WTC11 (cell line): ENCODE data around the gene HCST. TPM values are rescaled to one million over a fixed set of nuclear protein-coding genes. Genes with fewer than 3 reads are reported as not detected.

ENCODE experiments used
- ATAC-seq: fragments of 200-7000 bp; cut with Tn5 transposase; 2 replicates; pipeline ENCODE4 v1.10.0; 2021; ENCODE audit warnings: mild to moderate bottlenecking, moderate library complexity
- CTCF ChIA-PET: fragments of 300-600 bp; sonication (Branson Sonifier 250); formaldehyde crosslinking; loops from one replicate; lab custom pipeline; 2021; ENCODE audit warnings: antibody characterized with exemption; lab: Charles Lee
- POLR2A ChIA-PET: fragments of 350-600 bp; sonication (Branson Sonifier 250); formaldehyde crosslinking; loops from one replicate; lab custom pipeline; 2021; ENCODE audit warnings: antibody characterized with exemption; lab: Charles Lee
- DNase-seq: peaks from one replicate; pipeline ENCODE4 v3.0.0; 2021; ENCODE audit warnings: low spot score
- H3K27ac Mint-ChIP-seq: 2 replicates; pipeline ENCODE4 v1.8.0; 2021; ENCODE audit warnings: mixed read lengths
- H3K27me3 Mint-ChIP-seq: 2 replicates; pipeline ENCODE4 v1.8.0; 2021; ENCODE audit warnings: low read depth, mild to moderate bottlenecking, moderate library complexity, mixed read lengths
- H3K36me3 Mint-ChIP-seq: 2 replicates; pipeline ENCODE4 v1.8.0; 2021; ENCODE audit warnings: mixed read lengths
- H3K4me1 Mint-ChIP-seq: 2 replicates; pipeline ENCODE4 v1.8.0; 2022; ENCODE audit warnings: mixed read lengths
- H3K4me3 Mint-ChIP-seq: 2 replicates; pipeline ENCODE4 v1.8.0; 2021; ENCODE audit warnings: mild to moderate bottlenecking, moderate library complexity, mixed read lengths
- H3K9me3 Mint-ChIP-seq: 2 replicates; pipeline ENCODE4 v1.8.0; 2021; ENCODE audit warnings: mixed read lengths
- AR ChIP-seq: fragments of 250-450 bp; sonication (Bioruptor Pico); IDR thresholded peaks from 2 replicates; pipeline ENCODE4 v1.9.0; 2021; ENCODE audit warnings: mild to moderate bottlenecking
- ATF1 ChIP-seq: sonication (generic); formaldehyde crosslinking; IDR thresholded peaks from 2 replicates; pipeline ENCODE4 v1.8.1; 2023; ENCODE audit warnings: mild to moderate bottlenecking, moderate library complexity, missing genetic modification reagents
- ATF2 ChIP-seq: sonication (generic); formaldehyde crosslinking; IDR thresholded peaks from 2 replicates; pipeline ENCODE4 v1.8.1; 2022; ENCODE audit warnings: low read depth, missing genetic modification reagents, borderline replicate concordance
- CTCF ChIP-seq: fragments of 200-600 bp; IDR thresholded peaks from 2 replicates; pipeline ENCODE4 v1.8.0; 2022; ENCODE audit warnings: antibody characterized with exemption
- E2F5 ChIP-seq: sonication (generic); formaldehyde crosslinking; IDR thresholded peaks from 2 replicates; pipeline ENCODE4 v1.8.1; 2022; ENCODE audit warnings: mild to moderate bottlenecking, moderate library complexity, missing genetic modification reagents
- ERG ChIP-seq: fragments of 250-450 bp; sonication (Bioruptor Pico); IDR thresholded peaks from 2 replicates; pipeline ENCODE4 v1.8.0; 2021; ENCODE audit warnings: mild to moderate bottlenecking
- GTF2I ChIP-seq: fragments of 250-450 bp; sonication (Bioruptor Pico); conservative IDR thresholded peaks from 2 replicates; pipeline ENCODE4 v1.4.0; 2021; ENCODE audit warnings: mild to moderate bottlenecking
- HMGA2 ChIP-seq: fragments of 250-450 bp; sonication (Bioruptor Pico); IDR thresholded peaks from 2 replicates; pipeline ENCODE4 v1.4.0; 2021; ENCODE audit warnings: mild to moderate bottlenecking, moderate library complexity
- IRF1 ChIP-seq: sonication (generic); formaldehyde crosslinking; IDR thresholded peaks from 2 replicates; pipeline ENCODE4 v1.8.0; 2023; ENCODE audit warnings: missing genetic modification reagents
- JAZF1 ChIP-seq: fragments of 250-450 bp; sonication (Bioruptor Pico); IDR thresholded peaks from 2 replicates; pipeline ENCODE4 v1.9.0; 2021; ENCODE audit warnings: moderate library complexity, mild to moderate bottlenecking, inconsistent platforms
- MLX ChIP-seq: sonication (generic); formaldehyde crosslinking; IDR thresholded peaks from 2 replicates; pipeline ENCODE4 v1.8.1; 2023; ENCODE audit warnings: mild to moderate bottlenecking, missing genetic modification reagents, moderate library complexity
- SMAD3 ChIP-seq: sonication (generic); formaldehyde crosslinking; IDR thresholded peaks from 2 replicates; pipeline ENCODE4 v1.8.0; 2022; ENCODE audit warnings: missing genetic modification reagents, mild to moderate bottlenecking, borderline replicate concordance
- SP1 ChIP-seq: sonication (generic); formaldehyde crosslinking; conservative IDR thresholded peaks from 2 replicates; pipeline ENCODE4 v1.8.1; 2022; ENCODE audit warnings: missing genetic modification reagents
- STAT6 ChIP-seq: sonication (generic); formaldehyde crosslinking; conservative IDR thresholded peaks from 2 replicates; pipeline ENCODE4 v1.8.1; 2023; ENCODE audit warnings: mild to moderate bottlenecking, low read depth, missing genetic modification reagents, moderate library complexity
- ZBTB21 ChIP-seq: sonication (generic); formaldehyde crosslinking; IDR thresholded peaks from 2 replicates; pipeline ENCODE4 v1.8.1; 2023; ENCODE audit warnings: mild to moderate bottlenecking, missing genetic modification reagents, borderline replicate concordance
- ZNF232 ChIP-seq: sonication (generic); formaldehyde crosslinking; IDR thresholded peaks from 2 replicates; pipeline ENCODE4 v1.8.0; 2022; ENCODE audit warnings: mild to moderate bottlenecking, missing genetic modification reagents
- ZNF317 ChIP-seq: sonication (generic); formaldehyde crosslinking; IDR thresholded peaks from 2 replicates; pipeline ENCODE4 v1.8.1; 2023; ENCODE audit warnings: low read depth, mild to moderate bottlenecking, moderate library complexity, missing genetic modification reagents, borderline replicate concordance
- ZNF396 ChIP-seq: fragments of 250-450 bp; sonication (Bioruptor Pico); IDR thresholded peaks from 2 replicates; pipeline ENCODE4 v1.8.0; 2021; ENCODE audit warnings: mild to moderate bottlenecking, moderate library complexity, borderline replicate concordance
- total RNA-seq: library from RNA; stranded (reverse); gene quantifications from 3 replicates; pipeline ENCODE4 v1.2.3, GENCODE V29; 2021

The HCST gene
- total RNA-seq, 1 experiment from 2014 or later, result 1.9 TPM

GRCh38 chr19:35931161-35931873 is 29.0 kb downstream of the HCST start:
- peaks cover 25% of the 10 kb centered on the region for H3K4me1 Mint-ChIP-seq
- no peaks in the 10 kb centered on the region for H3K36me3 Mint-ChIP-seq
- H3K27me3 Mint-ChIP-seq, result peaks cover 6% of the 10 kb centered on the region
- H3K27ac Mint-ChIP-seq, result peak overlapping the region; percentile 95
- H3K9me3 Mint-ChIP-seq, result no peaks in the 10 kb centered on the region
- ChIA-PET CTCF (interaction anchor here (0.6 to 1.8 kb wide), 35 partner anchors 10 to 258 kb away, joined by 3 to 21 read pairs (median 4); partner anchors contain the start of genes APLP1, HSPB6, KIRREL2 and LIN37), POLR2A (interaction anchor here (1.5 kb wide), 1 partner anchor 52 kb away, joined by 7 read pairs; no protein-coding TSS in a partner anchor)
- peak; percentile 100 for DNase-seq
- peak; percentile 94 for ATAC-seq
- H3K4me3 Mint-ChIP-seq, result peak overlapping the region; percentile 64
- no peak for TF ChIP-seq ZNF317 (CRISPR knock-in tag)
- TF ChIP-seq ZBTB21 (CRISPR knock-in tag), result no peak; the same call in 1 of the 2 replicates
- TF ChIP-seq JAZF1 (CRISPR knock-in tag), result no peak
- peak; percentile 23; the same call in 1 of the 2 replicates for TF ChIP-seq E2F5 (CRISPR knock-in tag)
- TF ChIP-seq HMGA2 (CRISPR knock-in tag), result no peak
- TF ChIP-seq ATF1, result no peak
- TF ChIP-seq SP1 (CRISPR knock-in tag), result peak; percentile 96
- TF ChIP-seq ERG (CRISPR knock-in tag), result no peak
- no peak for TF ChIP-seq STAT6 (CRISPR knock-in tag)
- no peak for TF ChIP-seq ATF2
- no peak for TF ChIP-seq AR
- TF ChIP-seq ZNF232 (CRISPR knock-in tag), result no peak
- TF ChIP-seq SMAD3, result no peak
- TF ChIP-seq GTF2I, result no peak
- no peak for TF ChIP-seq MLX (CRISPR knock-in tag)
- TF ChIP-seq CTCF, result peak; percentile 47
- no peak for TF ChIP-seq ZNF396 (CRISPR knock-in tag)
- no peak for TF ChIP-seq IRF1
